NCI-H1048 (cell line): ENCODE measurements around the gene AFF2.

Source experiments
- DNase-seq: peaks from one replicate; lab custom pipeline; 2025; lab: John Stamatoyannopoulos, UW

Gene AFF2

GRCh38 chrX:148536961-148537360, 36.5 kb downstream of the AFF2 start:
- no peak for DNase-seq

- DNase-seq = no peak
Measured at GRCh38 chrX:148537556-148538182, 37.3 kb downstream of the AFF2 start.

- no peak for DNase-seq
Measured at GRCh38 chrX:148538582-148538981, 38.2 kb downstream of the AFF2 start.

- no peak for DNase-seq
Measured at GRCh38 chrX:148540114-148540513, 39.7 kb downstream of the AFF2 start.

- DNase-seq = no peak
Measured at GRCh38 chrX:148540671-148541583, 40.5 kb downstream of the AFF2 start.

GRCh38 chrX:148541584-148541940, 41.1 kb downstream of the AFF2 start:
- DNase-seq = no peak

- DNase-seq = no peak
Measured at GRCh38 chrX:148542481-148543255, 42.3 kb downstream of the AFF2 start.

GRCh38 chrX:148552775-148553174, 52.4 kb downstream of the AFF2 start:
- DNase-seq = no peak

- no peak for DNase-seq
Measured at GRCh38 chrX:148555101-148555500, 54.7 kb downstream of the AFF2 start.

GRCh38 chrX:148555571-148556243, 55.3 kb downstream of the AFF2 start:
- no peak for DNase-seq

GRCh38 chrX:148556498-148556897, 56.1 kb downstream of the AFF2 start:
- no peak for DNase-seq

- no peak for DNase-seq
Measured at GRCh38 chrX:148562846-148563245, 62.4 kb downstream of the AFF2 start.

- DNase-seq = no peak
Measured at GRCh38 chrX:148567229-148567628, 66.8 kb downstream of the AFF2 start.

- DNase-seq = no peak
Measured at GRCh38 chrX:148567779-148568178, 67.4 kb downstream of the AFF2 start.

- DNase-seq = no peak
Measured at GRCh38 chrX:148568763-148569162, 68.3 kb downstream of the AFF2 start.

- no peak for DNase-seq
Measured at GRCh38 chrX:148572337-148572736, 71.9 kb downstream of the AFF2 start.

GRCh38 chrX:148573119-148573518, 72.7 kb downstream of the AFF2 start:
- no peak for DNase-seq

GRCh38 chrX:148574237-148574973, 74.0 kb downstream of the AFF2 start:
- no peak for DNase-seq

- DNase-seq = no peak
Measured at GRCh38 chrX:148576396-148576795, 76.0 kb downstream of the AFF2 start.

GRCh38 chrX:148577741-148578140, 77.3 kb downstream of the AFF2 start:
- no peak for DNase-seq

GRCh38 chrX:148580016-148580415, 79.6 kb downstream of the AFF2 start:
- DNase-seq = no peak
